Measurements from ENCODE around the gene SPATA13.

SPATA13 gene

GRCh38 chr13:24223341-24224231 lies 63.1 kb downstream of the SPATA13 start:
- DNase-seq = peak; percentile 12 to 30

GRCh38 chr13:24224232-24224680 lies 63.7 kb downstream of the SPATA13 start:
- DNase-seq = no peak

GRCh38 chr13:24225062-24225461 lies 64.5 kb downstream of the SPATA13 start:
- no peak for DNase-seq

- DNase-seq = no peak
These were observed 65.4 kb downstream of the SPATA13 start for GRCh38 chr13:24225930-24226329.

DNA sequence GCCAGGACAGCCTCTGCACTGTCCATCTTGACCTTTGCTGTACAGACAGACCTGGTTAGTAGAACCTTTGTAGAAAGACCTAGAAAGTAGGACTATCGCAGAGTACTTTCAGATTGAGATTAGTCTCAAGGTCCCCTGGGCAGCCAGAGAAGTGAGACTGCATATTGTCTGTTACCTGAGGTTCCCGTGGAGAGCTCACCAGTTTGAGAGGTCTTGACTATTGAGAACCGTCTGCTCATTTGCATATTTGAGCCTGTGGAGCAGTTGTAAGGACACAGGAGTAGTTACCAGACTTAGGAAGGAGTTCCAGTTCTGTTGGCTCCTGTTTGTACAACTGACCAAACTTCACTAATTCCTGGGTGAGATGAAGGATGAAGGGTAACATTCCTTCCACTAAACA lies 66.2 kb downstream of the SPATA13 start:
- no peak for DNase-seq

GRCh38 chr13:24228852-24229458 lies 68.4 kb downstream of the SPATA13 start:
- DNase-seq = peak; percentile 62 to 64

GRCh38 chr13:24230428-24231072 lies 70.0 kb downstream of the SPATA13 start:
- DNase-seq = no peak

- no peak for DNase-seq
These were observed 70.9 kb downstream of the SPATA13 start for GRCh38 chr13:24231377-24231776.

GRCh38 chr13:24232037-24232436 lies 71.5 kb downstream of the SPATA13 start:
- DNase-seq = no peak

- DNase-seq = no peak
These were observed 72.0 kb downstream of the SPATA13 start for GRCh38 chr13:24232474-24232873.

DNA sequence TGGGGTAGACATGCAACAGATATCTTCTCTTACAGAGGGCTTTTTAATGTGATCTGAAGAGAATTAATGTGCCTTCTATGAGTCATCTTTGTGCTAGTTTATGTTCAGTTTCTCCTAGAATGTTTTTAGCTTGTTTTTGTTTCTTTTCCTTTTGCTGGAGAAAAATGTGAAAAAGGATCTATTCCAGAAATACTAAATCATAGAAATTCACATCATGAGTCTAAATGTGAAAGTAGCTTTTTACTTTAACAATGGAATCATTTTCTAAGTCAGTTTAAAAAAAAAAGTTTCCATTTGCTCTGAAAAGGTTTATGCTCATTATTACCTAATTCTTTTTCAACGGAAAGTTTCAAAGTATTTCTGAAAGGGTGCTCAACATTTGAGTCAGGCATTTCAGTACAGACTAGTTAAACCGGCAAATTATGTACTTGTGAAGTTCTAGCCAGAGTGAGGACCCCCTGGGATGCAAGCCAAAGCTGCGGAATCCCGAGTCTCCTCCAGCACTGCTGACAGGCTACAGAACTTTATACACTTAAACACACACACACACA lies 72.9 kb downstream of the SPATA13 start:
- DNase-seq = no peak

GRCh38 chr13:24234200-24234915 lies 73.8 kb downstream of the SPATA13 start:
- no peak for DNase-seq

GRCh38 chr13:24237356-24237755 lies 76.8 kb downstream of the SPATA13 start:
- no peak for DNase-seq

DNA sequence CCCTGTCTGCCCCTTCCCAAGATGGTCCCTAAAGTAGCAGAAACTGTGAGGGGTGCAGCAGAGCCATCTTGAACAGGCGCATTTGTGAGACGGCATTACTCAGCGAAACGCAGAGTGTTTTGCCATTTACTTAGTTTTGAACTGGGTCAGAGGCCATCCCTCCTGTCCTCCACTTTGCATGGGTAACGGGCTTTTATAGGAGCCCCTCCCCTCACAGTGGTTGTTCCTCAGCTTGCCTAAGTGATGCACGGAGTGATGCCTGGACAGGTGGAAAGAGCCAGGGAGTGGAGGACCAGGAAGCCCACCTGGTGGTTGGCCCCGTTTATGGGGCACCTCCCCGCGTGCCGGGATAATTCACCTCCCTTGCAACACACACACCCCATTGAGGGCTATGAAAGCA lies 80.8 kb downstream of the SPATA13 start:
- no peak for DNase-seq

GRCh38 chr13:24242100-24242499 lies 81.6 kb downstream of the SPATA13 start:
- no peak for DNase-seq

GRCh38 chr13:24243302-24243701 lies 82.8 kb downstream of the SPATA13 start:
- DNase-seq = peak; percentile 63 to 73

GRCh38 chr13:24244802-24245201 lies 84.3 kb downstream of the SPATA13 start:
- no peak for DNase-seq

DNA sequence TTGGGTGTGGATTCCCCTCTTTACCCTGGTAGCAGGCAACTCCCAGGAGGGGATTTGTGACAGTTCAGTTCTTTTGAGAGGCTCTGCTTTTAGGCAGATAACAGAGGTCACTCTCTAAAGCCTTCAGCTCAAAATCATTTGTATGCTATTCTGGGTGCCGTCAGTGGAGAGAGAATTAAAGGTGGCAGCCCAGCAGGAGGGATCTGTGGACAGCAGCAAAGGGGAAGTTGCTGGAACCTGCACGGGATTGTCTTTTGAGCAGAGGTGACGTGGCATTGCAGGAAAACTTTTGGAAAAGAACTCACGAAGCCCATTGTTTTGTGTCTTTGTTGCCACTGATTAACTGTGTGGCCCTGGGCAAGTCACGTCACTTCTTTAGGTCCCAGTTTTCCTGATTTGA lies 86.5 kb downstream of the SPATA13 start:
- DNase-seq = no peak

- peak; percentile 58 to 65 for DNase-seq
These were observed 89.1 kb downstream of the SPATA13 start for GRCh38 chr13:24249624-24250023.

- DNase-seq = peak in 1 of 2 donors; percentile 43
These were observed 90.0 kb downstream of the SPATA13 start for GRCh38 chr13:24250376-24251057.

DNA sequence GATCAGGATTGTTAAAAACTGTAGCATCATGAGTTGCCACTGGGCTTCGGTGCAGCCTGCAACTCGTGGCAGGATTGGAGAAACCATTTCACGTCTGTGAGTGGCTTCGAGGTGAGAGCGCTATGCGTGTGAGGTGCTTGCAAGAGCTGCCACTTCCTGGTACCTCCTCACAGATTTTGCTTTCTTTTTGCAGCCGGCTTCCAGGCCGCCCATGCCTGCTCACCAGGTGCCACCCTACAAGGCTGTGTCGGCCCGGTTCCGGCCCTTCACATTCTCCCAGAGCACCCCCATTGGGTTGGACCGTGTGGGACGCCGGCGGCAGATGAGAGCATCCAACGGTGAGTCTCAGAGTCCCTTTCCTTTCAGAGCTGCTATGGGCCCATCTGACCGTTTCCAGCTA lies 91.0 kb downstream of the SPATA13 start:
- no peak for DNase-seq

DNA sequence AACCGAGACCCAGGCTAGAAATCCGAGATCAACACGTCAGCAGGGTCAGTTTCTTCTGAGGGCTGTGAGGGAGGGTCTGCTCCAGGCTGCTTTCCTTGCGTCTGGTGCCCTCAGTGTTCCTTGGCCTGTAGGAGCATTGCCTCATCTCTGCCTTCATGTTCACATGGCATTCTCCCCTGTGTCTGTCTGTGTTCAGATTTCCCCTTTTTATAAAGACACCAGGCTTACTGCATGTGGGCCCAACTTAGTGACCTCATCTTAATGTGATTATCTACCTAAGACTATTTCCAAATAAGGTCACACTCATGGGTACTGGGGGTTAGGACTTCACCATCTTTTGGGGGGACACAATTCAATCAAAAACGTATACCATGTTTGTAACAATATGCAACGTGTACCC lies 91.6 kb downstream of the SPATA13 start:
- peak; percentile 77 to 85 for DNase-seq
